Stimulated activated CD8-positive, alpha-beta memory T cell treated with anti-CD3 and anti-CD28 coated beads, Interleukin-4, amount 100 ng/mL, for 1 hour (primary cell): Measurements from ENCODE around the gene CT45A1.
"Not testable (repeated sequence)": the region's sequence is repeated elsewhere in the genome, so short reads cannot be mapped to it uniquely, and the experiment has no call there.

ENCODE experiments used
- DNase-seq, 2 donors: peaks; one replicate each; pipeline ENCODE4 v3.0.0-alpha.2; 2020; ENCODE audit warnings: low read depth in 2 of 2, low spot score in 1 of 2

The CT45A1 gene

GRCh38 chrX:135713183-135713689 lies at the start of gene CT45A1:
Gene CT45A1 (plus strand): TSS chrX:135713639. CDS start chrX:135718941, 5,302 bp downstream.
- DNase-seq = not testable (repeated sequence)

DNA sequence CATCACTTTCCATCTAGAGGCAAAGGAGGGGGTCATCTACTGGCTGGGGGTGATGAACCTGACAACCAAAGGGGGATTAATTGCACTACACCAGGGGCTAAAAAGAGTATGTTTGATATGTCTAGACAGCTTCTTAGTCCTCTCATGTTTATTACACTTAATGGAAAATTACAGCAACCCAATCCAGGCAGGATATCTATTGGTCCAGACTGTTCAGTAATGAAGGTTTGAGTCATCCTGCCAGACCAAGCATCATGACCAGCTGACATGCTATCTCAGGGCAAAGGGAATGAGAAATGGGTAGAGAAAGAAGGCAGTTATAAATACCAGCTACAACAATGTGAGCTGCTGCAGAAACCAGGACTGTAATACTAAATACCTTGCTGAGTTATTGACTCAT lies 40.5 kb upstream of the CT45A1 start:
- DNase-seq = not testable (repeated sequence)

DNA sequence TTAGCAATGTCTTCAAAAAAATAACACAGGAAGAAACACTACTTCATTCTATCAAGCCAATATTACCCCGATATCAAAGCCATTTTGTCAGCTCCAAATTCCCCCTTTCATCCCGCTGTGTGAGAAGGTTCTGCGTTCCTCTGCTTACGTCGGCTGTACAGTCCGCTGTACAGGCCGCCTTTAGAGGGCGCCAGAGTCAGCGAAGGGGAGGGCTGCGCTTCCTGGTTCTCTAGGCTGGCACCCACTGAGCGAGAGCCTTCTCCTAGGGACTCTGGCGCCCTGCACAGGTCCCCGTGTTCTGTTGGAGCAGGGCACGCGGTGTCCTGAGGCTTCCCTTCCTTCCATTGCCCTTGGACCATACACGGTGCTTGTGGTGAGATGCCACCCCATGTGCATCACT lies 25.3 kb upstream of the CT45A1 start:
- no peak for DNase-seq

DNA sequence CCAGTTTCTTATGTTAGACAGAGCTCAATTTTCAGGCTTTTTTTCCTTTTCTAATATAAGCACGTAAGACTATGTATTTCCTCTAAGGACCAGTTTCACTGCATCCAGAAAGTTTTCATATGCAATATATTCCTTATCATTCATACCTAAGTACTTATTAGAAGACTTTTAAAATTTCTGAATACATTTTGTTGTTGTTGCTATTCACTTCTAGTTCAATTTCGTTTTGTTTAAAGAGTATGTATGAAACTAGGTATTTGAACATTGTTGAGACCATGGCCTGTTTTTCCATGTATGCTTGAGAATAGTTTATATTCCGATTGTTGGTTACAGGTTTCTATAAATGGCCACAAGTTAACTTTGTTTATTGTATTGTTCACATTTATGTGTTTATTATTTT lies 18.0 kb upstream of the CT45A1 start:
- DNase-seq = no peak

DNA sequence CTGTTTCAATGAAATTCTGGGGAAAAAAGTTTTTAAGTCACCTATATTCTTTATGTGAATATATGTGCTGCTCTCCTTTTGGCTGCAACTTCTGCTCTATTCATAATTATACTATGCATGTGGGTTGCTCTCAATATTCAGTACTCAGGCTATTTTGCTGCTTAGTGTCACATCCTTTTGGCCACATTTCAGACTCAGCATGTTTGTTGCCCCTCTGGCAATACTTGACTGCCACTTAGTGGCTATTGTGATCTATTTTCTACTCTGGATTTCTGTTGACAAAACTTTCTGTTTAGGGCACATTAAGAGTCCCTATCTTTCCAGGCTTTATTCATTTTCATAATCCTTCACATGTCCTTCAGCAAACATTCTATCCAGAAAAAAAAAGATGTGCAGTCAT lies 15.8 kb upstream of the CT45A1 start:
- no peak for DNase-seq

GRCh38 chrX:135698924-135699323 lies 14.5 kb upstream of the CT45A1 start:
- DNase-seq = no peak

DNA sequence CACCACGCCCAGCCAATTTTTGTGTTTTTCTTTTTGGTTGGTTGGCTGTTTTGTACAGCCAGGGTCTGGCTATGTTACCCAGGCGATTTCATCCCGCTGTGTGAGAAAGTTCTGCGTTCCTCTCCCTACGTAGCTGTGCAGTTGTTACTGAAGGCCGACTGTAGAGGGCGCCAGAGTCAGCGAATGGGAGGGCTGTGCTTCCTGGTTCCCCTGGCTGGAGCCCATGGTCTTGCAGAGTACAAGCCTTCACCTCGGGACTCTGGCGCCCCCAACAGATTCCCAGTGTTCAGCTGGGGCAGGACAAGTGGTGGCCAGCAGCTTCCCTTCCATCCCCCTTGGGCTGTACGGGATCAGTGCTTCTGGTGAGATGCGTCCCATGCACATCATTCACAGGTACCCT lies 5.6 kb upstream of the CT45A1 start:
- no peak for DNase-seq

DNA sequence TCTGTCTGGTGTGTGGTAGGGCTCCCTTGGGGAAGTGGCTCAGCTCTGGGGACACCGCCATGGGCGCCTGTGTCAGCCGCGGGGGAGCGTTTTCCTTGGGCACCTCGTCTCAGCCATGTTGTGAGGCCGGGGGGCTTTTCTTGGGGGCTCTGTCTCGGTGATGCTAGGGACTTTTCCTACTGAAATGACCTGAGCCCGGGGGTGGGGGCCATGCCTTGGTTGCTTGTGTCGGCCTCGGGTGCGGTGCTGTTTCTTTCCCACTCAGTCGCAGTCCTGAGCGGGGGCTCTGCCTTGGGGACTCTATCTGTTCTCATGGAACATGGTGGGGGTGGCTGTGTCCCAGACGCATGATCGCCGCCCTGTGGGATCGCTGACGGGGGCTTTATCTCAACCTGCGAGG lies 356 bp downstream of the CT45A1 start:
- no peak for DNase-seq

GRCh38 chrX:135734666-135735065 lies 21.2 kb downstream of the CT45A1 start:
- not testable (repeated sequence) for DNase-seq

GRCh38 chrX:135737366-135738071 lies 24.1 kb downstream of the CT45A1 start:
- DNase-seq = no peak

DNA sequence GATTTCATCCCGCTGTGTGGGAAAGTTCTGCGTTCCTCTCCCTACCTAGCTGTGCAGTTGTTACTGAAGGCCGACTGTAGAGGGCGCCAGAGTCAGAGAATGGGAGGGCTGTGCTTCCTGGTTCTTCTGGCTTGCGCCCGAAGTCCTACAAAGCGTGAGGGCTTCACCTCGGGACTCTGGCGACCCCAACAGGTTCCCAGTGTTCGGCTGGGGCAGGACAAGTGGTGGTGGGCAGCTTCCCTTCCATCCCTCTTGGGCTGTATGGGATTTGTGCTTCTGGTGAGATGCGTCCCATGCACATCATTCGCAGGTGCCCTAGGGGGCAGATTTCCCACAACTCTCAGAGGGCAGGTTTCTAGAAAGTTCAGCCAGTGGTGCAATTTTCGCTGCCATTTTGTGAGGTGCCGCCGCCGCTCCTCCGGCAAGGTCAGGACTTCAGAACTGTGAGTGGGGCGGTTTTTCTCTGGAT lies 27.3 kb downstream of the CT45A1 start:
- DNase-seq = no peak

GRCh38 chrX:135741192-135741715 lies 27.8 kb downstream of the CT45A1 start:
- no peak for DNase-seq

- not testable (repeated sequence) for DNase-seq
These were observed 31.3 kb downstream of the CT45A1 start for GRCh38 chrX:135744739-135745138.

- DNase-seq = not testable (repeated sequence)
These were observed 54.7 kb downstream of the CT45A1 start, which contains the start of gene CT45A3 for GRCh38 chrX:135768091-135768490. Gene CT45A3 (minus strand): TSS chrX:135768191. CDS start chrX:135764444, 3,747 bp downstream.
